ENCODE results near the gene PDLIM1. TPM values are rescaled to one million over a fixed set of nuclear protein-coding genes. Genes with fewer than 3 reads are reported as not detected.
A peak's percentile ranks its signal among the peaks of the same experiment; 100 is the strongest.

PDLIM1 gene
- polyA plus RNA-seq, 1 donor: 334 TPM

- H3K4me1 ChIP-seq (ENCODE audit: control insufficient read depth, insufficient read depth, low read length): peaks cover 60% of the 10 kb centered on the region
Observed at GRCh38 chr10:95266674-95267095, 24.1 kb downstream of the PDLIM1 start.

GRCh38 chr10:95265572-95265971, 25.2 kb downstream of the PDLIM1 start:
- Histone ChIP-seq H3K36me3 (ENCODE audit: control insufficient read depth, insufficient read depth, low read length) (peaks cover 61% of the 10 kb centered on the region), H3K4me1 (ENCODE audit: control insufficient read depth, insufficient read depth, low read length) (peaks cover 67% of the 10 kb centered on the region), H3K4me3 (ENCODE audit: low read length) (no peak overlapping the region), H3K27me3 (ENCODE audit: control insufficient read depth, insufficient read depth, low read length) (no peaks in the 10 kb centered on the region), H3K27ac (ENCODE audit: low read length) (peak overlapping the region; percentile 81), H3K9me3 (ENCODE audit: control insufficient read depth, low read depth, low read length) (no peaks in the 10 kb centered on the region)
- no peak for DNase-seq
- no CpG with 5 or more reads among the region's 8 CpGs for WGBS (ENCODE audit: insufficient coverage, low lambda C conversion rate)

More at GRCh38 chr10:95266674-95267095, 24.1 kb downstream of the PDLIM1 start:
- 0% methylated on average over 1 of the region's 1 CpG for WGBS (ENCODE audit: insufficient coverage, low lambda C conversion rate)
- Histone ChIP-seq H3K36me3 (ENCODE audit: control insufficient read depth, insufficient read depth, low read length) (peaks cover 55% of the 10 kb centered on the region), H3K9me3 (ENCODE audit: control insufficient read depth, low read depth, low read length) (no peaks in the 10 kb centered on the region), H3K4me3 (ENCODE audit: low read length) (no peak overlapping the region), H3K27me3 (ENCODE audit: control insufficient read depth, insufficient read depth, low read length) (no peaks in the 10 kb centered on the region), H3K27ac (ENCODE audit: low read length) (peak overlapping the region; percentile 87)
- peak; percentile 91 to 97 for DNase-seq

GRCh38 chr10:95264227-95265051, 26.4 kb downstream of the PDLIM1 start:
- peak overlapping the region; percentile 87 for H3K27ac ChIP-seq (ENCODE audit: low read length)
- DNase-seq: peak; percentile 55 to 78
- no peaks in the 10 kb centered on the region for H3K9me3 ChIP-seq (ENCODE audit: control insufficient read depth, low read depth, low read length)
- WGBS (ENCODE audit: insufficient coverage, low lambda C conversion rate): 42% methylated on average over 4 of the region's 6 CpGs
- no peak overlapping the region for H3K4me3 ChIP-seq (ENCODE audit: low read length)
- no peaks in the 10 kb centered on the region for H3K27me3 ChIP-seq (ENCODE audit: control insufficient read depth, insufficient read depth, low read length)
- peaks cover 59% of the 10 kb centered on the region for H3K36me3 ChIP-seq (ENCODE audit: control insufficient read depth, insufficient read depth, low read length)
- peaks cover 73% of the 10 kb centered on the region for H3K4me1 ChIP-seq (ENCODE audit: control insufficient read depth, insufficient read depth, low read length)

GRCh38 chr10:95263864-95264226, 27.0 kb downstream of the PDLIM1 start:
- 100% methylated on average over 2 of the region's 7 CpGs for WGBS (ENCODE audit: insufficient coverage, low lambda C conversion rate)
- H3K36me3 ChIP-seq (ENCODE audit: control insufficient read depth, insufficient read depth, low read length): peaks cover 61% of the 10 kb centered on the region
- H3K4me1 ChIP-seq (ENCODE audit: control insufficient read depth, insufficient read depth, low read length): peaks cover 70% of the 10 kb centered on the region

GRCh38 chr10:95262763-95263518, 27.9 kb downstream of the PDLIM1 start:
- no peak for DNase-seq
- Histone ChIP-seq H3K27me3 (ENCODE audit: control insufficient read depth, insufficient read depth, low read length) (no peaks in the 10 kb centered on the region), H3K4me1 (ENCODE audit: control insufficient read depth, insufficient read depth, low read length) (peaks cover 60% of the 10 kb centered on the region), H3K9me3 (ENCODE audit: control insufficient read depth, low read depth, low read length) (no peaks in the 10 kb centered on the region), H3K27ac (ENCODE audit: low read length) (peak overlapping the region; percentile 87), H3K4me3 (ENCODE audit: low read length) (no peak overlapping the region), H3K36me3 (ENCODE audit: control insufficient read depth, insufficient read depth, low read length) (peaks cover 56% of the 10 kb centered on the region)
- 60% methylated on average over 1 of the region's 5 CpGs for WGBS (ENCODE audit: insufficient coverage, low lambda C conversion rate)

More at GRCh38 chr10:95263864-95264226, 27.0 kb downstream of the PDLIM1 start:
- Histone ChIP-seq H3K27ac (ENCODE audit: low read length) (peak overlapping the region; percentile 87), H3K9me3 (ENCODE audit: control insufficient read depth, low read depth, low read length) (no peaks in the 10 kb centered on the region), H3K27me3 (ENCODE audit: control insufficient read depth, insufficient read depth, low read length) (no peaks in the 10 kb centered on the region), H3K4me3 (ENCODE audit: low read length) (no peak overlapping the region)
- DNase-seq: no peak

GRCh38 chr10:95261926-95262325, 28.9 kb downstream of the PDLIM1 start:
- no peaks in the 10 kb centered on the region for H3K9me3 ChIP-seq (ENCODE audit: control insufficient read depth, low read depth, low read length)
- no peaks in the 10 kb centered on the region for H3K27me3 ChIP-seq (ENCODE audit: control insufficient read depth, insufficient read depth, low read length)
- H3K36me3 ChIP-seq (ENCODE audit: control insufficient read depth, insufficient read depth, low read length): peaks cover 61% of the 10 kb centered on the region
- H3K4me3 ChIP-seq (ENCODE audit: low read length): no peak overlapping the region
- H3K4me1 ChIP-seq (ENCODE audit: control insufficient read depth, insufficient read depth, low read length): peaks cover 53% of the 10 kb centered on the region
- DNase-seq: no peak
- no CpG with 5 or more reads among the region's 3 CpGs for whole genome bisulfite sequencing (ENCODE audit: insufficient coverage, low lambda C conversion rate)
- H3K27ac ChIP-seq (ENCODE audit: low read length): no peak overlapping the region

- no peak overlapping the region for H3K4me3 ChIP-seq (ENCODE audit: low read length)
- no peak for DNase-seq
- no peaks in the 10 kb centered on the region for H3K27me3 ChIP-seq (ENCODE audit: control insufficient read depth, insufficient read depth, low read length)
- H3K4me1 ChIP-seq (ENCODE audit: control insufficient read depth, insufficient read depth, low read length): peaks cover 48% of the 10 kb centered on the region
- peaks cover 65% of the 10 kb centered on the region for H3K36me3 ChIP-seq (ENCODE audit: control insufficient read depth, insufficient read depth, low read length)
- no CpG with 5 or more reads among the region's 4 CpGs for WGBS (ENCODE audit: insufficient coverage, low lambda C conversion rate)
- H3K27ac ChIP-seq (ENCODE audit: low read length): peak overlapping the region; percentile 96
- peaks cover 6% of the 10 kb centered on the region for H3K9me3 ChIP-seq (ENCODE audit: control insufficient read depth, low read depth, low read length)
Observed at GRCh38 chr10:95260909-95261552, 29.8 kb downstream of the PDLIM1 start.

- H3K27me3 ChIP-seq (ENCODE audit: control insufficient read depth, insufficient read depth, low read length): no peaks in the 10 kb centered on the region
- peaks cover 42% of the 10 kb centered on the region for H3K4me1 ChIP-seq (ENCODE audit: control insufficient read depth, insufficient read depth, low read length)
- peaks cover 6% of the 10 kb centered on the region for H3K9me3 ChIP-seq (ENCODE audit: control insufficient read depth, low read depth, low read length)
- H3K27ac ChIP-seq (ENCODE audit: low read length): peak overlapping the region; percentile 96
- WGBS (ENCODE audit: insufficient coverage, low lambda C conversion rate): no CpG with 5 or more reads among the region's 3 CpGs
- H3K36me3 ChIP-seq (ENCODE audit: control insufficient read depth, insufficient read depth, low read length): peaks cover 63% of the 10 kb centered on the region
- DNase-seq: peak; percentile 78 to 81
- no peak overlapping the region for H3K4me3 ChIP-seq (ENCODE audit: low read length)
Observed at GRCh38 chr10:95260397-95260881, 30.4 kb downstream of the PDLIM1 start.

GRCh38 chr10:95257849-95258248, 33.0 kb downstream of the PDLIM1 start:
- no peak for DNase-seq
- peaks cover 21% of the 10 kb centered on the region for H3K4me1 ChIP-seq (ENCODE audit: control insufficient read depth, insufficient read depth, low read length)
- 97% methylated on average over 6 of the region's 7 CpGs for WGBS (ENCODE audit: insufficient coverage, low lambda C conversion rate)
- peaks cover 9% of the 10 kb centered on the region for H3K9me3 ChIP-seq (ENCODE audit: control insufficient read depth, low read depth, low read length)
- H3K27me3 ChIP-seq (ENCODE audit: control insufficient read depth, insufficient read depth, low read length): no peaks in the 10 kb centered on the region
- peaks cover 51% of the 10 kb centered on the region for H3K36me3 ChIP-seq (ENCODE audit: control insufficient read depth, insufficient read depth, low read length)
- no peak overlapping the region for H3K4me3 ChIP-seq (ENCODE audit: low read length)
- no peak overlapping the region for H3K27ac ChIP-seq (ENCODE audit: low read length)

GRCh38 chr10:95256268-95256667, 34.5 kb downstream of the PDLIM1 start:
- Histone ChIP-seq H3K4me3 (ENCODE audit: low read length) (no peak overlapping the region), H3K4me1 (ENCODE audit: control insufficient read depth, insufficient read depth, low read length) (peaks cover 16% of the 10 kb centered on the region), H3K27me3 (ENCODE audit: control insufficient read depth, insufficient read depth, low read length) (no peaks in the 10 kb centered on the region), H3K36me3 (ENCODE audit: control insufficient read depth, insufficient read depth, low read length) (peaks cover 44% of the 10 kb centered on the region), H3K27ac (ENCODE audit: low read length) (no peak overlapping the region), H3K9me3 (ENCODE audit: control insufficient read depth, low read depth, low read length) (peaks cover 9% of the 10 kb centered on the region)
- DNase-seq: no peak
- WGBS (ENCODE audit: insufficient coverage, low lambda C conversion rate): no CpG with 5 or more reads among the region's 1 CpG
